H1 (cell line): ENCODE data around the gene ADAM12. TPM values are rescaled to one million over a fixed set of nuclear protein-coding genes. Genes with fewer than 3 reads are reported as not detected.

ENCODE experiments used
- CTCF ChIA-PET: fragments of 300-600 bp; sonication (Branson Sonifier 250); formaldehyde crosslinking; loops from one replicate; lab custom pipeline; 2021; ENCODE audit not compliant: partially characterized antibody; lab: Charles Lee
- POLR2A ChIA-PET: fragments of 300-600 bp; sonication (Branson Sonifier 250); formaldehyde crosslinking; loops from one replicate; lab custom pipeline; 2021; ENCODE audit warnings: inconsistent platforms; ENCODE audit not compliant: partially characterized antibody; lab: Charles Lee
- DNase-seq, 2 experiments: peaks; one replicate each; pipeline versions ENCODE4 v3.0.0 to v3.0.0-alpha.2; 2010 to 2022; ENCODE audit warnings: low spot score in 2 of 2, low read depth in 1 of 2, mixed read lengths in 1 of 2
- FAIRE-seq: peaks from 2 replicates; lab custom pipeline; 2011; peaks lifted over from hg19 to GRCh38; lab: Jason Lieb, UNC
- H2AFZ ChIP-seq: 2 replicates; pipeline ENCODE4 v1.8.1; 2012; ENCODE audit warnings: low read length, inconsistent platforms
- H2AK5ac ChIP-seq: 2 replicates; pipeline ENCODE4 v1.6.1; 2013; ENCODE audit warnings: low read depth, low read length
- H2BK120ac ChIP-seq: replicated peaks from 2 replicates; pipeline ENCODE3; 2013; ENCODE audit warnings: low read depth, low read length, inconsistent platforms
- H2BK12ac ChIP-seq: 2 replicates; pipeline ENCODE4 v1.6.1; 2013; ENCODE audit warnings: low read depth, low read length
- H2BK15ac ChIP-seq: 2 replicates; pipeline ENCODE4 v1.6.1; 2013; ENCODE audit warnings: low read length
- H2BK20ac ChIP-seq: 2 replicates; pipeline ENCODE4 v1.6.1; 2013; ENCODE audit warnings: low read length
- H2BK5ac ChIP-seq: 2 replicates; pipeline ENCODE4 v1.6.1; 2013; ENCODE audit warnings: low read depth, low read length
- H3K14ac ChIP-seq: 2 replicates; pipeline ENCODE4 v1.6.1; 2013; ENCODE audit warnings: inconsistent platforms; ENCODE audit not compliant: insufficient read length
- H3K18ac ChIP-seq: 2 replicates; pipeline ENCODE4 v1.6.1; 2013; ENCODE audit warnings: low read length; ENCODE audit errors: extremely low read depth
- H3K23ac ChIP-seq: 2 replicates; pipeline ENCODE4 v1.6.1; 2013; ENCODE audit warnings: inconsistent platforms; ENCODE audit not compliant: insufficient read length
- H3K23me2 ChIP-seq: 2 replicates; pipeline ENCODE4 v1.6.1; 2013; ENCODE audit warnings: low read depth, low read length
- H3K27ac ChIP-seq: 2 replicates; pipeline ENCODE4 v1.6.1; 2011; ENCODE audit warnings: low read depth, low read length, inconsistent platforms
- H3K27me3 ChIP-seq, 4 experiments: replicated peaks in 1 of 4; 1 replicate in 1 of 4; 2 replicates in 3 of 4; pipeline versions ENCODE4 v1.6.1 to v1.8.1; 2011 to 2013; ENCODE audit warnings: low read length in 3 of 4, mild to moderate bottlenecking in 3 of 4, inconsistent platforms in 2 of 4, mixed read lengths in 2 of 4, moderate library complexity in 1 of 4; ENCODE audit not compliant: control insufficient read depth in 3 of 4, insufficient read depth in 3 of 4; ENCODE audit errors: extremely low read depth in 1 of 4
- H3K36me3 ChIP-seq, 4 experiments: 2 replicates each; pipeline versions ENCODE4 v1.6.1 to v1.8.1; 2011 to 2013; ENCODE audit warnings: mild to moderate bottlenecking in 4 of 4, low read length in 3 of 4, moderate library complexity in 2 of 4, control low read depth in 1 of 4, inconsistent platforms in 1 of 4; ENCODE audit not compliant: insufficient read depth in 4 of 4, control insufficient read depth in 2 of 4
- H3K4ac ChIP-seq: replicated peaks from 2 replicates; pipeline ENCODE3; 2013; ENCODE audit warnings: low read length, low read depth, mixed read lengths, inconsistent platforms; ENCODE audit not compliant: insufficient read length
- H3K4me1 ChIP-seq, 4 experiments: replicated peaks in 1 of 4; 1 replicate in 1 of 4; 2 replicates in 3 of 4; pipeline versions ENCODE4 v1.6.1 to v1.8.1; 2011 to 2013; ENCODE audit warnings: low read length in 3 of 4, inconsistent platforms in 2 of 4, mixed read lengths in 1 of 4; ENCODE audit not compliant: insufficient read depth in 4 of 4, control insufficient read depth in 3 of 4
- H3K4me2 ChIP-seq, 2 experiments: 2 replicates each; pipeline versions ENCODE4 v1.6.1 to v1.8.1; 2011 to 2013; ENCODE audit warnings: low read depth in 2 of 2, low read length in 2 of 2, control low read depth in 1 of 2, inconsistent platforms in 1 of 2, mild to moderate bottlenecking in 1 of 2; ENCODE audit not compliant: insufficient read depth in 1 of 2
- H3K4me3 ChIP-seq, 4 experiments: fragments of 200-600, 300-600 bp in 1 of 4; sonication (generic), shearing (Covaris generic), sonication (Bioruptor Twin) in 1 of 4; 2 replicates each; pipeline versions ENCODE4 v1.5.1 to v1.8.1; 2011 to 2016; ENCODE audit warnings: low read length in 4 of 4, low read depth in 3 of 4, control low read depth in 2 of 4, inconsistent platforms in 2 of 4, mild to moderate bottlenecking in 2 of 4, mixed read lengths in 1 of 4, moderate library complexity in 1 of 4; ENCODE audit not compliant: insufficient read depth in 2 of 4; ENCODE audit errors: extremely low read depth in 1 of 4
- H3K56ac ChIP-seq: replicated peaks from 2 replicates; pipeline ENCODE3; 2013; ENCODE audit warnings: low read depth, mild to moderate bottlenecking, mixed read lengths, low read length, inconsistent platforms; ENCODE audit not compliant: insufficient read length
- H3K79me1 ChIP-seq: 2 replicates; pipeline ENCODE4 v1.6.1; 2013; ENCODE audit warnings: low read depth, low read length, control low read depth
- H3K79me2 ChIP-seq, 2 experiments: 2 replicates each; pipeline versions ENCODE4 v1.6.1 to v1.8.1; 2012 to 2013; ENCODE audit warnings: low read length in 2 of 2, mild to moderate bottlenecking in 2 of 2, inconsistent platforms in 1 of 2; ENCODE audit not compliant: insufficient read depth in 2 of 2, control insufficient read depth in 1 of 2
- H3K9ac ChIP-seq, 4 experiments: replicated peaks in 1 of 4; 1 replicate in 1 of 4; 2 replicates in 3 of 4; pipeline versions ENCODE4 v1.6.1 to v1.8.1; 2011 to 2013; ENCODE audit warnings: low read depth in 3 of 4, low read length in 3 of 4, control low read depth in 2 of 4, mild to moderate bottlenecking in 2 of 4, moderate library complexity in 2 of 4, inconsistent platforms in 1 of 4; ENCODE audit errors: extremely low read depth in 1 of 4
- H3K9me3 ChIP-seq, 2 experiments: 2 replicates each; pipeline versions ENCODE4 v1.6.1 to v1.8.1; 2012 to 2013; ENCODE audit warnings: mild to moderate bottlenecking in 2 of 2, moderate library complexity in 2 of 2, control low read depth in 1 of 2, inconsistent platforms in 1 of 2, low read depth in 1 of 2, low read length in 1 of 2, mixed read lengths in 1 of 2; ENCODE audit not compliant: insufficient read depth in 2 of 2
- H4K20me1 ChIP-seq, 2 experiments: replicated peaks in 1 of 2; 2 replicates each; pipeline versions ENCODE3 to v1.8.1; 2011 to 2013; ENCODE audit warnings: inconsistent platforms in 2 of 2, low read length in 2 of 2, mild to moderate bottlenecking in 1 of 2; ENCODE audit not compliant: insufficient read depth in 2 of 2, control insufficient read depth in 1 of 2
- H4K5ac ChIP-seq: 2 replicates; pipeline ENCODE4 v1.6.1; 2013; ENCODE audit warnings: low read length, low read depth, mixed read lengths, inconsistent platforms; ENCODE audit not compliant: insufficient read length
- H4K8ac ChIP-seq: 2 replicates; pipeline ENCODE4 v1.8.0; 2013; ENCODE audit warnings: mild to moderate bottlenecking, moderate library complexity, low read length, inconsistent platforms; ENCODE audit not compliant: insufficient read depth; ENCODE audit errors: extremely low read depth
- H4K91ac ChIP-seq: replicated peaks from 2 replicates; pipeline ENCODE3; 2013; ENCODE audit warnings: low read length, mixed read lengths, inconsistent platforms; ENCODE audit not compliant: insufficient read length
- CBX5 ChIP-seq: fragments of 300-800, 300-1000 bp; sonication (generic); IDR thresholded peaks from 2 replicates; pipeline ENCODE4 v1.7.1; 2016; ENCODE audit warnings: antibody characterized with exemption, low read length, low read depth
- CHD1 ChIP-seq: IDR thresholded peaks from 2 replicates; pipeline ENCODE4 v1.6.1; 2012; ENCODE audit warnings: low read depth, low read length, improper control_type of control experiment
- POLR2AphosphoS5 ChIP-seq: IDR thresholded peaks from 2 replicates; pipeline ENCODE4 v1.6.1; 2011; ENCODE audit warnings: low read depth, low read length
- USF2 ChIP-seq: IDR thresholded peaks from 2 replicates; pipeline ENCODE4 v1.6.1; 2011; ENCODE audit warnings: low read length, improper control_type of control experiment
- polyA plus RNA-seq, 7 experiments: library from polyadenylated mRNA; depleted of rRNA in 3 of 7; stranded (reverse) in 5 of 7; unstranded in 2 of 7; fragments of >200 nt in 5 of 7; fragments of 200-250 nt in 2 of 7; gene quantifications; 1 replicate in 5 of 7; 2 replicates in 1 of 7; 4 replicates in 1 of 7; pipeline versions ENCODE4 v1.2.1 to v1.2.3, GENCODE V29; 2011 to 2013; ENCODE audit warnings: missing spikeins in 2 of 7, mixed read lengths in 2 of 7
- total RNA-seq: library from RNA; stranded (reverse); fragmentation: NEBNext Ultra II Directional; extraction: Animal tissue kit (Norgen Biotek cat#: 25700); gene quantifications from 2 replicates; pipeline ENCODE4 v1.2.1, GENCODE V29; 2021

Gene ADAM12
- total and polyA plus RNA-seq, 2 of the 8 experiments (the other 6 are each of a cell fraction or from before 2014, with no cell fraction given), result 0.07 to 0.17 TPM

- H3K9me3 ChIP-seq, result peaks cover 0 to 19% of the 10 kb centered on the region in 2 experiments; a peak in 2 of 4 replicates
- no peak overlapping the region for H3K9ac ChIP-seq
- no peak overlapping the region for H3K4ac ChIP-seq
- no peak overlapping the region for H2AFZ ChIP-seq
- H3K14ac ChIP-seq, result no peak overlapping the region
- TF ChIP-seq CHD1, result no peak
- TF ChIP-seq USF2, result no peak
- no peak for TF ChIP-seq POLR2AphosphoS5
- TF ChIP-seq CBX5, result no peak
- TF ChIP-seq, all 59 proteins: peak for 0
- Histone ChIP-seq H3K27ac (no peak overlapping the region), H2BK120ac (no peak overlapping the region), H3K36me3 (no peaks in the 10 kb centered on the region), H3K79me1 (no peaks in the 10 kb centered on the region), H4K20me1 (no peaks in the 10 kb centered on the region), H3K27me3 (no peaks in the 10 kb centered on the region), H4K5ac (no peak overlapping the region), H3K4me1 (no peaks in the 10 kb centered on the region), H3K18ac (no peak overlapping the region), H2BK20ac (no peak overlapping the region), H2BK12ac (no peak overlapping the region), H3K4me2 (no peak overlapping the region), H3K4me3 (no peak overlapping the region), H4K8ac (no peak overlapping the region), H2BK5ac (no peak overlapping the region), H4K91ac (no peak overlapping the region), H3K23me2 (no peaks in the 10 kb centered on the region), H2AK5ac (no peak overlapping the region), H3K79me2 (no peaks in the 10 kb centered on the region), H3K56ac (no peak overlapping the region), H3K23ac (no peak overlapping the region), H2BK15ac (no peak overlapping the region)
- FAIRE-seq (no peak), DNase-seq (no peak)
- ChIA-PET POLR2A (no interaction called here), CTCF (interaction anchor here (0.6 kb wide), 1 partner anchor 246 kb away, joined by 3 read pairs; no protein-coding TSS in a partner anchor)
Measured at GRCh38 chr10:126375299-126375698, 13.0 kb downstream of the ADAM12 start.
